GM19035 (cell line): Measurements from ENCODE around the gene SOX13.

Source experiments
- ATAC-seq: cut with Tn5 transposase; IDR thresholded peaks from one replicate; pipeline ENCODE4 v1.9.1; 2021; ENCODE audit not compliant: unreplicated experiment

Gene SOX13

GRCh38 chr1:204128964-204129896 is 56.3 kb downstream of the SOX13 start:
- no peak for ATAC-seq

GRCh38 chr1:204130178-204130577 is 57.3 kb downstream of the SOX13 start:
- no peak for ATAC-seq

- no peak for ATAC-seq
Measured at GRCh38 chr1:204130981-204131892, 58.3 kb downstream of the SOX13 start.

- no peak for ATAC-seq
Measured at GRCh38 chr1:204131978-204132377, 59.1 kb downstream of the SOX13 start.

- ATAC-seq: no peak
Measured at GRCh38 chr1:204132718-204133117, 59.8 kb downstream of the SOX13 start.

GRCh38 chr1:204134103-204134502 is 61.2 kb downstream of the SOX13 start:
- ATAC-seq: no peak

- ATAC-seq: no peak
Measured at GRCh38 chr1:204136814-204137213, 63.9 kb downstream of the SOX13 start.

GRCh38 chr1:204139088-204139487 is 66.2 kb downstream of the SOX13 start:
- no peak for ATAC-seq

- no peak for ATAC-seq
Measured at GRCh38 chr1:204139952-204140351, 67.0 kb downstream of the SOX13 start.

- no peak for ATAC-seq
Measured at GRCh38 chr1:204141131-204141530, 68.2 kb downstream of the SOX13 start.

- no peak for ATAC-seq
Measured at GRCh38 chr1:204142032-204142974, 69.4 kb downstream of the SOX13 start.

GRCh38 chr1:204143276-204144041 is 70.5 kb downstream of the SOX13 start:
- ATAC-seq: no peak

- ATAC-seq: no peak
Measured at GRCh38 chr1:204145033-204145504, 72.2 kb downstream of the SOX13 start.

- no peak for ATAC-seq
Measured at GRCh38 chr1:204146309-204146708, 73.4 kb downstream of the SOX13 start.

GRCh38 chr1:204146965-204147364 is 74.0 kb downstream of the SOX13 start:
- ATAC-seq: no peak

GRCh38 chr1:204147406-204148383 is 74.8 kb downstream of the SOX13 start:
- no peak for ATAC-seq

- no peak for ATAC-seq
Measured at GRCh38 chr1:204149107-204149506, 76.2 kb downstream of the SOX13 start.
